Measurements from ENCODE around the gene DHODH.

DHODH gene

GRCh38 chr16:72021043-72021442 is 12.5 kb downstream of the DHODH start:
- H3K4ac ChIP-seq (ENCODE audit: low read depth, low read length) = no peak overlapping the region
- H3K4me1 ChIP-seq (ENCODE audit: control insufficient read depth in 1 of 2, insufficient read depth in 2 of 2, low read length in 2 of 2) = no peaks in the 10 kb centered on the region
- no peak overlapping the region for H3K4me2 ChIP-seq (ENCODE audit: low read length)
- H3K36me3 ChIP-seq (ENCODE audit: control insufficient read depth in 1 of 2, insufficient read depth in 2 of 2, low read length in 2 of 2) = peaks cover 3 to 6% of the 10 kb centered on the region in 2 experiments
- H3K27ac ChIP-seq (ENCODE audit: low read depth, low read length) = no peak overlapping the region
- H3K23ac ChIP-seq (ENCODE audit: low read length) = no peak overlapping the region
- DNase-seq = no peak
- no peaks in the 10 kb centered on the region for H3K79me1 ChIP-seq (ENCODE audit: low read length)
- H3K18ac ChIP-seq (ENCODE audit: low read length) = no peak overlapping the region
- H3K14ac ChIP-seq (ENCODE audit: low read length) = no peak overlapping the region
- H3K79me2 ChIP-seq (ENCODE audit: control insufficient read depth, insufficient read depth, low read length, poor library complexity) = no peaks in the 10 kb centered on the region
- no peak overlapping the region for H2AFZ ChIP-seq (ENCODE audit: insufficient read depth, low read length, poor library complexity)
- no peak overlapping the region for H4K8ac ChIP-seq (ENCODE audit: low read depth, low read length)
- H2BK12ac ChIP-seq (ENCODE audit: low read length) = no peak overlapping the region
- H3K9me3 ChIP-seq (ENCODE audit: insufficient read depth, low read depth, low read length) = no peaks in the 10 kb centered on the region
- H2AK5ac ChIP-seq (ENCODE audit: low read length) = no peak overlapping the region
- no peak overlapping the region for H3K4me3 ChIP-seq (ENCODE audit: low read depth, low read length)
- H2BK120ac ChIP-seq (ENCODE audit: insufficient read depth, low read length, poor library complexity) = no peak overlapping the region
- no peak overlapping the region for H4K12ac ChIP-seq (ENCODE audit: low read depth, low read length)
- WGBS (ENCODE audit: extremely low coverage, insufficient coverage, insufficient read length) = no CpG with 5 or more reads among the region's 15 CpGs
- no peaks in the 10 kb centered on the region for H3K27me3 ChIP-seq (ENCODE audit: insufficient read depth, low read length)
- H3K9ac ChIP-seq (ENCODE audit: low read length) = no peak overlapping the region
- H2BK5ac ChIP-seq (ENCODE audit: low read depth, low read length, poor library complexity) = no peak overlapping the region
- no peak overlapping the region for H4K91ac ChIP-seq (ENCODE audit: low read depth, low read length)

DNA sequence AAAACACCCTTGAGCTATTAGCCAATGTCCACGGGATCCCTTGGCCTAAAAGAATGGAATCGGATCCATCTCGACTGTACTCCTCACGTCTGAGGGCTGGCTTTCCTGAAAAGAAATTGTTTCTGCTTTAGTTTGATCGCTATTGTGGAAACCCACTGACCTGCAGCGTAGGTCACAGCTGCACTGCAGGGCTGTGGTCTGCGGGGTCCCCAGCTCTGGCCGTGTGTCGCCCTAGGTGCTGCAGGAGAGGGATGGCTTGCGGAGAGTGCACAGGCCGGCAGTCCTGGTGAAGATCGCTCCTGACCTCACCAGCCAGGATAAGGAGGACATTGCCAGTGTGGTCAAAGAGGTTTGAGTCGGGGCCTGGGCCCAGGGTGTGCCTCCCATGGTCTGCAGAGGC is 13.6 kb downstream of the DHODH start:
- H3K9ac ChIP-seq (ENCODE audit: low read length) = no peak overlapping the region
- H2AK5ac ChIP-seq (ENCODE audit: low read length) = no peak overlapping the region
- H3K14ac ChIP-seq (ENCODE audit: low read length) = no peak overlapping the region
- no peak overlapping the region for H2BK5ac ChIP-seq (ENCODE audit: low read depth, low read length, poor library complexity)
- no peak overlapping the region for H4K12ac ChIP-seq (ENCODE audit: low read depth, low read length)
- no peak overlapping the region for H4K8ac ChIP-seq (ENCODE audit: low read depth, low read length)
- no peak overlapping the region for H3K4me2 ChIP-seq (ENCODE audit: low read length)
- no peaks in the 10 kb centered on the region for H3K9me3 ChIP-seq (ENCODE audit: insufficient read depth, low read depth, low read length)
- no peak overlapping the region for H3K4ac ChIP-seq (ENCODE audit: low read depth, low read length)
- H3K36me3 ChIP-seq (ENCODE audit: control insufficient read depth in 1 of 2, insufficient read depth in 2 of 2, low read length in 2 of 2) = peaks cover 3 to 6% of the 10 kb centered on the region in 2 experiments
- no peak overlapping the region for H4K91ac ChIP-seq (ENCODE audit: low read depth, low read length)
- no peak overlapping the region for H3K18ac ChIP-seq (ENCODE audit: low read length)
- H3K27ac ChIP-seq (ENCODE audit: low read depth, low read length) = no peak overlapping the region
- H3K4me1 ChIP-seq (ENCODE audit: control insufficient read depth in 1 of 2, insufficient read depth in 2 of 2, low read length in 2 of 2) = no peaks in the 10 kb centered on the region
- no peak overlapping the region for H2AFZ ChIP-seq (ENCODE audit: insufficient read depth, low read length, poor library complexity)
- WGBS (ENCODE audit: extremely low coverage, insufficient coverage, insufficient read length) = no CpG with 5 or more reads among the region's 13 CpGs
- H3K79me1 ChIP-seq (ENCODE audit: low read length) = no peaks in the 10 kb centered on the region
- DNase-seq = no peak
- no peaks in the 10 kb centered on the region for H3K79me2 ChIP-seq (ENCODE audit: control insufficient read depth, insufficient read depth, low read length, poor library complexity)
- no peak overlapping the region for H2BK120ac ChIP-seq (ENCODE audit: insufficient read depth, low read length, poor library complexity)
- no peak overlapping the region for H2BK12ac ChIP-seq (ENCODE audit: low read length)
- H3K27me3 ChIP-seq (ENCODE audit: insufficient read depth, low read length) = no peaks in the 10 kb centered on the region
- H3K4me3 ChIP-seq (ENCODE audit: low read depth, low read length) = no peak overlapping the region
- no peak overlapping the region for H3K23ac ChIP-seq (ENCODE audit: low read length)

GRCh38 chr16:72023962-72024361 is 15.4 kb downstream of the DHODH start:
- no peak overlapping the region for H2BK120ac ChIP-seq (ENCODE audit: insufficient read depth, low read length, poor library complexity)
- no peak overlapping the region for H2AFZ ChIP-seq (ENCODE audit: insufficient read depth, low read length, poor library complexity)
- no peak for DNase-seq

GRCh38 chr16:72024862-72025382 is 16.4 kb downstream of the DHODH start:
- no peak overlapping the region for H3K4ac ChIP-seq (ENCODE audit: low read depth, low read length)
- H2BK5ac ChIP-seq (ENCODE audit: low read depth, low read length, poor library complexity) = no peak overlapping the region
- H3K9me3 ChIP-seq (ENCODE audit: insufficient read depth, low read depth, low read length) = no peaks in the 10 kb centered on the region
- no peak for DNase-seq
- no peak overlapping the region for H4K12ac ChIP-seq (ENCODE audit: low read depth, low read length)
- H3K27me3 ChIP-seq (ENCODE audit: insufficient read depth, low read length) = no peaks in the 10 kb centered on the region
- no peak overlapping the region for H3K4me3 ChIP-seq (ENCODE audit: low read depth, low read length)
- H2AFZ ChIP-seq (ENCODE audit: insufficient read depth, low read length, poor library complexity) = no peak overlapping the region
- no peaks in the 10 kb centered on the region for H3K4me1 ChIP-seq (ENCODE audit: control insufficient read depth in 1 of 2, insufficient read depth in 2 of 2, low read length in 2 of 2)
- peaks cover 3 to 4% of the 10 kb centered on the region in 2 experiments for H3K36me3 ChIP-seq (ENCODE audit: control insufficient read depth in 1 of 2, insufficient read depth in 2 of 2, low read length in 2 of 2)
- no peaks in the 10 kb centered on the region for H3K79me1 ChIP-seq (ENCODE audit: low read length)
- H4K8ac ChIP-seq (ENCODE audit: low read depth, low read length) = no peak overlapping the region
- H3K27ac ChIP-seq (ENCODE audit: low read depth, low read length) = no peak overlapping the region
- no CpG with 5 or more reads among the region's 6 CpGs for WGBS (ENCODE audit: extremely low coverage, insufficient coverage, insufficient read length)
- H2AK5ac ChIP-seq (ENCODE audit: low read length) = no peak overlapping the region
- no peak overlapping the region for H2BK120ac ChIP-seq (ENCODE audit: insufficient read depth, low read length, poor library complexity)
- H3K18ac ChIP-seq (ENCODE audit: low read length) = no peak overlapping the region
- H3K79me2 ChIP-seq (ENCODE audit: control insufficient read depth, insufficient read depth, low read length, poor library complexity) = no peaks in the 10 kb centered on the region
- H3K23ac ChIP-seq (ENCODE audit: low read length) = no peak overlapping the region
- no peak overlapping the region for H3K4me2 ChIP-seq (ENCODE audit: low read length)
- no peak overlapping the region for H3K14ac ChIP-seq (ENCODE audit: low read length)
- no peak overlapping the region for H4K91ac ChIP-seq (ENCODE audit: low read depth, low read length)
- no peak overlapping the region for H2BK12ac ChIP-seq (ENCODE audit: low read length)
- no peak overlapping the region for H3K9ac ChIP-seq (ENCODE audit: low read length)

More at GRCh38 chr16:72023962-72024361, 15.4 kb downstream of the DHODH start:
- no peak overlapping the region for H2BK12ac ChIP-seq (ENCODE audit: low read length)
- no peak overlapping the region for H4K12ac ChIP-seq (ENCODE audit: low read depth, low read length)
- no peak overlapping the region for H3K18ac ChIP-seq (ENCODE audit: low read length)
- no peak overlapping the region for H3K27ac ChIP-seq (ENCODE audit: low read depth, low read length)
- no peaks in the 10 kb centered on the region for H3K9me3 ChIP-seq (ENCODE audit: insufficient read depth, low read depth, low read length)
- H3K14ac ChIP-seq (ENCODE audit: low read length) = no peak overlapping the region
- no peak overlapping the region for H2AK5ac ChIP-seq (ENCODE audit: low read length)
- H4K8ac ChIP-seq (ENCODE audit: low read depth, low read length) = no peak overlapping the region
- no CpG with 5 or more reads among the region's 10 CpGs for WGBS (ENCODE audit: extremely low coverage, insufficient coverage, insufficient read length)
- no peak overlapping the region for H3K4me2 ChIP-seq (ENCODE audit: low read length)
- H3K4me3 ChIP-seq (ENCODE audit: low read depth, low read length) = no peak overlapping the region
- H2BK5ac ChIP-seq (ENCODE audit: low read depth, low read length, poor library complexity) = no peak overlapping the region
- H3K4ac ChIP-seq (ENCODE audit: low read depth, low read length) = no peak overlapping the region
- no peak overlapping the region for H3K23ac ChIP-seq (ENCODE audit: low read length)
- no peaks in the 10 kb centered on the region for H3K79me2 ChIP-seq (ENCODE audit: control insufficient read depth, insufficient read depth, low read length, poor library complexity)
- H3K27me3 ChIP-seq (ENCODE audit: insufficient read depth, low read length) = no peaks in the 10 kb centered on the region
- H4K91ac ChIP-seq (ENCODE audit: low read depth, low read length) = no peak overlapping the region
- no peaks in the 10 kb centered on the region for H3K79me1 ChIP-seq (ENCODE audit: low read length)
- H3K9ac ChIP-seq (ENCODE audit: low read length) = peak overlapping the region; percentile 48
- no peaks in the 10 kb centered on the region for H3K4me1 ChIP-seq (ENCODE audit: control insufficient read depth in 1 of 2, insufficient read depth in 2 of 2, low read length in 2 of 2)
- peaks cover 3 to 4% of the 10 kb centered on the region in 2 experiments for H3K36me3 ChIP-seq (ENCODE audit: control insufficient read depth in 1 of 2, insufficient read depth in 2 of 2, low read length in 2 of 2)
